A549 (cell line): ENCODE data around the gene IREB2.

Experiments used
- POLR2A ChIP-seq: IDR thresholded peaks from 2 replicates; pipeline ENCODE4 v1.6.1; 2012; ENCODE audit warnings: mild to moderate bottlenecking, low read length
- RAD21 ChIP-seq, 2 experiments: fragments of >200 bp in 1 of 2; sonication (Bioruptor Twin) in 1 of 2; formaldehyde crosslinking in 1 of 2; IDR thresholded peaks in 1 of 2; conservative IDR thresholded peaks in 1 of 2; 2 replicates in 1 of 2; 3 replicates in 1 of 2; pipeline ENCODE4 v1.6.1; 2012 to 2018; ENCODE audit warnings: inconsistent platforms in 1 of 2

DNA sequence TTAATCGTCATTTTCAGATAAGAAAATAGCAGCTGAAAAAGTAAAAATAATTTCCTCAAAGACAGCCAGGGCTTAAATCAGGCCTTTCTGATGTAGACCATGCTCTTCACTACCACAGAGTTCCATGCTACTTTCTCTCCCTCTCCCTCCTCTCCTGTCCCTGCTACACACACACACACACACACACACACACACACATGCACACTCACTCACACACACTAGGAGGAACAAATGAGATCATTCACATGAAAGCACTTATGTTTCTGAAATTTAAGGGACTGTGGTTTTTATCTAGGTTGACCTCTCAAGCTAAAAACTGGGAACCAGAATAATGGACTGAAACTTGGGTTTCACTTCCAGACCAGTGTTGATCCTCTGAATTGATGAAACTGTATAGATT is 98.1 kb downstream of the IREB2 start:
- TF ChIP-seq POLR2A: no peak
- no peak for TF ChIP-seq RAD21 (conservative IDR thresholded peaks at IDR 0.05 in 1 of 2, IDR thresholded peaks at IDR 0.05 in 1 of 2)
